Neural progenitor cell (in vitro differentiated cells): Measurements from ENCODE around the gene DGCR6L.
"Not testable (repeated sequence)": the region's sequence is repeated elsewhere in the genome, so short reads cannot be mapped to it uniquely, and the experiment has no call there.

Experiments
- CTCF ChIP-seq: fragments of 200-600 bp; sonication (generic); IDR thresholded peaks from 2 replicates; pipeline ENCODE4 v1.5.1; 2017; ENCODE audit warnings: antibody characterized with exemption, mild to moderate bottlenecking
- EZH2 ChIP-seq: fragments of 200-600 bp; sonication (generic); IDR thresholded peaks from 2 replicates; pipeline ENCODE4 v1.6.1; 2017; ENCODE audit warnings: antibody characterized with exemption, mild to moderate bottlenecking, moderate library complexity
- EZH2phosphoT487 ChIP-seq: fragments of 200-600 bp; sonication (generic); IDR thresholded peaks from 2 replicates; pipeline ENCODE4 v1.6.1; 2017; ENCODE audit warnings: antibody characterized with exemption

- not testable (repeated sequence) for TF ChIP-seq CTCF, EZH2phosphoT487, EZH2
Measured at GRCh38 chr22:20328569-20328930, 8.7 kb upstream of the DGCR6L start.
